ENCODE data around the gene MAP4K4. TPM values are rescaled to one million over a fixed set of nuclear protein-coding genes. Genes with fewer than 3 reads are reported as not detected.
A peak's percentile ranks its signal among the peaks of the same experiment; 100 is the strongest.

MAP4K4 gene
- polyA plus RNA-seq, 3 donors, result 5.3 to 66.9 (median 8.7) TPM

- H3K79me2 ChIP-seq (ENCODE audit: insufficient read depth, low read length), result peaks cover 15% of the 10 kb centered on the region
- Mint-ChIP-seq H3K36me3 (peaks cover 60 to 79% of the 10 kb centered on the region in 2 donors), H3K27ac (peak overlapping the region in 2 of 7 donors; percentile 2 to 6)
Observed at GRCh38 chr2:101827246-101827645, 129.7 kb downstream of the MAP4K4 start.

GRCh38 chr2:101828257-101828656 lies 130.8 kb downstream of the MAP4K4 start:
- Histone ChIP-seq H3K4me1 (ENCODE audit: control insufficient read depth in 1 of 2, insufficient read depth in 2 of 2, low read length in 2 of 2) (peaks cover 0 to 13% of the 10 kb centered on the region in 2 donors), H3K27ac (ENCODE audit: low read depth in 1 of 2, low read length in 2 of 2) (no peak overlapping the region), H3K4me3 (replicated peaks in 1 of 3; ENCODE audit: low read depth in 2 of 3, low read length in 3 of 3) (no peak overlapping the region), H3K4me2 (replicated peaks; ENCODE audit: extremely low read depth, low read length, poor library complexity, severe bottlenecking) (no peak overlapping the region), H3K79me2 (ENCODE audit: insufficient read depth, low read length) (peaks cover 5% of the 10 kb centered on the region), H3K9me3 (replicated peaks in 1 of 2; ENCODE audit: control insufficient read depth in 1 of 2, insufficient read depth in 1 of 2, low read length in 2 of 2) (no peaks in the 10 kb centered on the region), H4K20me1 (ENCODE audit: insufficient read depth, low read length) (peaks cover 93% of the 10 kb centered on the region), H3K9ac (ENCODE audit: insufficient read depth, low read length, poor library complexity, severe bottlenecking) (no peak overlapping the region), H3K36me3 (replicated peaks in 1 of 2; ENCODE audit: control insufficient read depth in 1 of 2, insufficient read depth in 2 of 2, low read length in 2 of 2) (peaks cover 64 to 84% of the 10 kb centered on the region in 2 donors), H3K27me3 (ENCODE audit: control insufficient read depth in 2 of 2, insufficient read depth in 2 of 2, low read length in 2 of 2) (no peaks in the 10 kb centered on the region), H2AFZ (ENCODE audit: insufficient read depth, low read depth, low read length, poor library complexity, severe bottlenecking) (no peak overlapping the region)
- no peak for DNase-seq
- WGBS (ENCODE audit: insufficient coverage), result no CpG with 5 or more reads among the region's 5 CpGs
- no peak for TF ChIP-seq CTCF (IDR thresholded peaks at IDR 0.05)
- Mint-ChIP-seq H3K27ac (no peak overlapping the region), H3K36me3 (peaks cover 66 to 88% of the 10 kb centered on the region in 2 donors), H3K27me3 (ENCODE audit: low read depth in 3 of 3) (no peaks in the 10 kb centered on the region), H3K4me3 (no peak overlapping the region), H3K4me1 (peaks cover 20% of the 10 kb centered on the region), H3K9me3 (no peaks in the 10 kb centered on the region)
- intact Hi-C loops (cut with micrococcal nuclease), result loop anchor here in 1 of 2 donors (10.0 kb wide), 1 partner anchor 133 kb away; the partner anchor contains the start of gene MAP4K4

More at GRCh38 chr2:101827246-101827645, 129.7 kb downstream of the MAP4K4 start:
- peaks cover 0 to 20% of the 10 kb centered on the region in 2 donors for H3K4me1 ChIP-seq (ENCODE audit: control insufficient read depth in 1 of 2, insufficient read depth in 2 of 2, low read length in 2 of 2)
- no peak overlapping the region for H3K4me3 ChIP-seq (replicated peaks in 1 of 3; ENCODE audit: low read depth in 2 of 3, low read length in 3 of 3)
- H2AFZ ChIP-seq (ENCODE audit: insufficient read depth, low read depth, low read length, poor library complexity, severe bottlenecking), result no peak overlapping the region
- Mint-ChIP-seq H3K4me3 (no peak overlapping the region), H3K9me3 (no peaks in the 10 kb centered on the region), H3K4me1 (peaks cover 26% of the 10 kb centered on the region), H3K27me3 (ENCODE audit: low read depth in 3 of 3) (no peaks in the 10 kb centered on the region)
- peaks cover 57 to 73% of the 10 kb centered on the region in 2 donors for H3K36me3 ChIP-seq (replicated peaks in 1 of 2; ENCODE audit: control insufficient read depth in 1 of 2, insufficient read depth in 2 of 2, low read length in 2 of 2)
- no peak for TF ChIP-seq CTCF (IDR thresholded peaks at IDR 0.05)
- no peaks in the 10 kb centered on the region for H3K27me3 ChIP-seq (ENCODE audit: control insufficient read depth in 2 of 2, insufficient read depth in 2 of 2, low read length in 2 of 2)
- H3K27ac ChIP-seq (ENCODE audit: low read depth in 1 of 2, low read length in 2 of 2), result no peak overlapping the region
- H3K4me2 ChIP-seq (replicated peaks; ENCODE audit: extremely low read depth, low read length, poor library complexity, severe bottlenecking), result no peak overlapping the region
- H3K9ac ChIP-seq (ENCODE audit: insufficient read depth, low read length, poor library complexity, severe bottlenecking), result no peak overlapping the region
- H3K9me3 ChIP-seq (replicated peaks in 1 of 2; ENCODE audit: control insufficient read depth in 1 of 2, insufficient read depth in 1 of 2, low read length in 2 of 2), result no peaks in the 10 kb centered on the region
- H4K20me1 ChIP-seq (ENCODE audit: insufficient read depth, low read length), result peaks cover 96% of the 10 kb centered on the region
- intact Hi-C loops (cut with micrococcal nuclease), result loop anchor here in 1 of 2 donors (10.0 kb wide), 1 partner anchor 132 kb away; the partner anchor contains the start of gene MAP4K4
- DNase-seq, result no peak
- WGBS (ENCODE audit: insufficient coverage), result 88% methylated on average over 1 of the region's 2 CpGs
